22Rv1 (cell line): ENCODE measurements around the gene SCNN1B.

Experiments used
- H3K27ac ChIP-seq: fragments of 450-650 bp; 2 replicates; pipeline ENCODE4 v1.5.1; 2017
- CTCF ChIP-seq: fragments of 450-650 bp; IDR thresholded peaks from 2 replicates; pipeline ENCODE4 v1.5.1; 2017; ENCODE audit warnings: mild to moderate bottlenecking
- ZFX ChIP-seq: fragments of 450-650 bp; IDR thresholded peaks from 2 replicates; pipeline ENCODE4 v1.6.1; 2017; ENCODE audit warnings: antibody characterized with exemption, borderline replicate concordance

SCNN1B gene

GRCh38 chr16:23267647-23268046 is 34.5 kb upstream of the SCNN1B start:
- TF ChIP-seq ZFX (no peak), CTCF (no peak)
- no peak overlapping the region for H3K27ac ChIP-seq

- no peak overlapping the region for H3K27ac ChIP-seq
- TF ChIP-seq CTCF (no peak), ZFX (no peak)
Observed at GRCh38 chr16:23268561-23268960, 33.5 kb upstream of the SCNN1B start.

DNA sequence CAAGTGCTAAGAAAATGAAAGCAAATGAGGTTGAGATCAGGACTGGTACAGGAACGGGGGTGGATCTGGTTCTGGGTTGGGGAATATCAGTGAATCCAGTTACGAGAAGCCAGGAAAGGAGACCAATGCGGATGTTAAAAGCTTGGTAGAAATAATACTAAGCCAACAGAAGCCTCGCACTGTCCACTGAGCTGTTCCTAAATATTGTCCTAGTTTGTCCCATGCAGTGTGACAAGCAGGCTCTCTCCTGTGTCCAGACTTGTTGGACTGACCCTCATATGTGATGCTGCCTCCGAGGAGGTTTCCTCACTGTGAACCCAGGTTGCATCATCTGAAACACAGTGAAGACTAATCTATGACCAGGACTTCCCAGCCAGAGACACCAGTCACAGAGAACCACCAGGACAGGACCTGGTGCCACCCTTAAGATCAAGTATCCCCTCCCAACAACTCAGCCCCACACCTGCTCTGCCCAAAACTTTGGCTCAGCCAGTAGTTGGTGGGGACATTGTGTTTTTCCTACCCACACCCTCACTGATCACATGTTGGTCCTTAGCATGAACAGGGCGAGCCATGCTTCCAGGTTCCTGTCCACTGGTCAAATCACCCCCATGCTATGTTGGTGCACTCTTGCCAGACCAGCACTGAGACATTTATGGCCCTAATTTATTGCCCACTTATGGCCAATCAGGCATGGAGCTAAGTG is 32.7 kb upstream of the SCNN1B start:
- H3K27ac ChIP-seq: no peak overlapping the region
- TF ChIP-seq CTCF: no peak

DNA sequence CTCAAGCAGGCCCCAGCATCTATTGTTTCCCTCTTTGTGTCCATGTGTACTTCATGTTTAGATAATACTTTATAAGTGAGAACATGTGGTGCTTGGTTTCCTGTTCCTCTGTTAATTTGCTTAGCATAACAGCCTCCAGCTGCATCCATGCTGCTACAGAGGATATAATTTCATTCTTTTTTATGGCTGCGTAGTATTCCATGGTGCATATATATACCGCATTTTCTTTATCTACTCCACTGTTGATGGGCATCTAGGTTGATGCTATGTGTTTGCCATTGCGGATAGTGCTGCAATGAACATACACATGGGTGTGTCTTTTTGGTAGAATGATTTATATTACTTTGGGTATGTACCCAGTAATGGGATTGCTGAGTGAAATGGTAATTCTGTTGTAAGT is 31.4 kb upstream of the SCNN1B start:
- no peak overlapping the region for H3K27ac ChIP-seq
- TF ChIP-seq ZFX (no peak), CTCF (no peak)

GRCh38 chr16:23274968-23275367 is 27.1 kb upstream of the SCNN1B start:
- TF ChIP-seq ZFX (no peak), CTCF (no peak)
- H3K27ac ChIP-seq: 0 out of 2 replicates have a peak overlapping the region, but pooled peaks have one; percentile 17

DNA sequence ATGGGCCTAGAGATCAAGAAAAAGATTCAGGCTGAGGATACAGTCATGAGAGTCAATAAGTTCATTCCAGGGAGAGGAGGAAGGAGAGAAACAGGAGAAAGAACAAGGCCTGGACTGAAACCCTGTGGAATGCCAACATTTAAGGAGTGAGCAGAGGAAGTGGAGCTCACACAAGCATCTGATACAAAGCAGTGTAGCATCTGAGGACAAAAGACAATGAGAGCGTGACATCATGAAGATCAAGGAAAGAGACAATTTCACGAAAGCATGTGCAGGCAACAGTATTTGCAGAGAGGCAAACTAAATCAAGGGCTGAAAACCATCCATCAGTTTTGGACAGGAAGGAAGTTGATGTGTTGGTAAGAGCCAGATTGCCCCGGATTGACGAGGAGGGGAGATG is 25.3 kb upstream of the SCNN1B start:
- no peak overlapping the region for H3K27ac ChIP-seq
- TF ChIP-seq CTCF: no peak
- no peak for TF ChIP-seq ZFX

DNA sequence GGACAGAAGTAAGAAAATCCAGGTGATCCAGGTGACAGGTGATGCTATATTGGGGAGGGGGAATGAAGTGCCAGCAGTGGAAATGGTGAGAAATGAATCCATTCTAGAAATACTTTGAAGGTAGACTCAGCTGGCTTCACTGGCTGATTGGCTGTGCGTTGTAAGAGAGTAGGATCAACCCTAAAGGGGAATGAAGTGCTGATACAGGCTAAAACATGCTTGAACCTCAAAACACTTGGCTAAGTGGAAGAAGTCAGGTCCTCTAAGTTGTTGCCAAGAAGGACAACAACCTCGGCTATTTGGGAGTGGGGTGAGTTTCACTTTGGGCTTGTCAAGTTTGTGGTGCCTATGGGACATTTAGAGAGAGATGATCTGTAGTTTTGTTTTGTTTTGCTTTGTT is 24.1 kb upstream of the SCNN1B start:
- TF ChIP-seq ZFX: no peak
- TF ChIP-seq CTCF: no peak
- H3K27ac ChIP-seq: no peak overlapping the region
